K562 (cell line): ENCODE results near the gene RAD23B. TPM values are rescaled to one million over a fixed set of nuclear protein-coding genes. Genes with fewer than 3 reads are reported as not detected.

Source experiments
- ATAC-seq: fragments of 200-7000 bp; cut with Tn5 transposase; 3 replicates; pipeline ENCODE4 v1.9.1; 2020; ENCODE audit warnings: moderate library complexity
- BruUV-seq: library from RNA; stranded (reverse); fragments of 400-500 nt; replicated peaks from 2 replicates; lab custom pipeline; 2021; lab: Mats Ljungman, UMichigan
- CTCF ChIA-PET: fragments of 300-600 bp; formaldehyde crosslinking; extraction: SDS; loops from one replicate; lab custom pipeline; 2021; ENCODE audit warnings: low intra/inter-chr PET ratio; lab: Yijun Ruan, JAX
- POLR2A ChIA-PET: fragments of 300-600, 350-650 bp; sonication (Branson Sonifier 250); formaldehyde crosslinking; extraction: SDS; loops from one replicate; lab custom pipeline; 2021; ENCODE audit warnings: antibody characterized with exemption, inconsistent platforms; lab: Yijun Ruan, JAX
- DNase-seq, 4 experiments: peaks; one replicate each; pipeline versions ENCODE4 v3.0.0 to v3.0.0-alpha.2; 2011 to 2018; ENCODE audit warnings: low spot score in 3 of 4, mixed read lengths in 3 of 4; ENCODE audit errors: extremely low read depth in 1 of 4
- FAIRE-seq: peaks from 2 replicates; lab custom pipeline; 2011; peaks lifted over from hg19 to GRCh38; lab: Jason Lieb, UNC
- H2AFZ ChIP-seq: 2 replicates; pipeline ENCODE4 v1.6.0; 2011; ENCODE audit warnings: low read depth, low read length, control low read depth, inconsistent platforms
- H3K27ac ChIP-seq: fragments of 200-600 bp; 3 replicates; pipeline ENCODE4 v1.8.0; 2011; ENCODE audit warnings: low read depth, mild to moderate bottlenecking, control low read depth, inconsistent platforms, low read length, moderate library complexity, mixed read lengths; ENCODE audit errors: extremely low read depth
- H3K27me3 ChIP-seq, 2 experiments: fragments of 300-600 bp in 1 of 2; 2 replicates in 1 of 2; 3 replicates in 1 of 2; pipeline versions ENCODE4 v1.6.0 to v1.8.0; 2011; ENCODE audit warnings: inconsistent platforms in 2 of 2, low read length in 2 of 2, mild to moderate bottlenecking in 1 of 2, mixed read lengths in 1 of 2, moderate library complexity in 1 of 2; ENCODE audit not compliant: control insufficient read depth in 2 of 2, insufficient read depth in 2 of 2
- H3K36me3 ChIP-seq: fragments of 300-600 bp; 3 replicates; pipeline ENCODE4 v1.8.0; 2011; ENCODE audit warnings: mild to moderate bottlenecking, low read length, inconsistent platforms; ENCODE audit not compliant: control insufficient read depth, insufficient read depth
- H3K4me1 ChIP-seq, 2 experiments: fragments of 200-600 bp in 1 of 2; replicated peaks in 1 of 2; 2 replicates in 1 of 2; 3 replicates in 1 of 2; pipeline versions ENCODE4 v1.5.1 to v1.8.0; 2011; ENCODE audit warnings: inconsistent platforms in 2 of 2, low read length in 2 of 2, mild to moderate bottlenecking in 1 of 2, mixed read lengths in 1 of 2, moderate library complexity in 1 of 2; ENCODE audit not compliant: control insufficient read depth in 2 of 2, insufficient read depth in 2 of 2
- H3K4me2 ChIP-seq: 2 replicates; pipeline ENCODE4 v1.6.1; 2011; ENCODE audit warnings: low read length, control low read depth, inconsistent platforms, mixed read lengths; ENCODE audit not compliant: insufficient read depth
- H3K4me3 ChIP-seq: fragments of 200-600 bp; sonication (generic), shearing (Covaris generic); 2 replicates; pipeline ENCODE4 v1.5.1; 2016; ENCODE audit warnings: control low read depth, inconsistent platforms
- H3K79me2 ChIP-seq: fragments of 200-600 bp; 3 replicates; pipeline ENCODE4 v1.8.0; 2011; ENCODE audit warnings: low read length, inconsistent platforms; ENCODE audit not compliant: control insufficient read depth, insufficient read depth
- H3K9ac ChIP-seq, 2 experiments: 2 replicates each; pipeline versions ENCODE4 v1.6.0 to v1.6.1; 2011; ENCODE audit warnings: low read depth in 2 of 2, low read length in 2 of 2, control low read depth in 1 of 2, inconsistent platforms in 1 of 2, mild to moderate bottlenecking in 1 of 2, mixed read lengths in 1 of 2; ENCODE audit not compliant: insufficient read depth in 1 of 2
- H3K9me1 ChIP-seq: one replicate; pipeline ENCODE4 v1.6.0; 2011; ENCODE audit warnings: inconsistent platforms, mild to moderate bottlenecking, low read length, moderate library complexity; ENCODE audit not compliant: control insufficient read depth, insufficient read depth
- H3K9me3 ChIP-seq: replicated peaks from 2 replicates; pipeline ENCODE4 v1.5.1; 2011; ENCODE audit warnings: low read depth, low read length, inconsistent platforms; ENCODE audit not compliant: control insufficient read depth, insufficient read depth
- H4K20me1 ChIP-seq: replicated peaks from 2 replicates; pipeline ENCODE4 v1.6.1; 2011; ENCODE audit warnings: low read length, inconsistent platforms, mixed read lengths; ENCODE audit not compliant: control insufficient read depth, insufficient read depth
- BCOR ChIP-seq: fragments of 450-650 bp; IDR thresholded peaks from 2 replicates; pipeline ENCODE4 v1.6.1; 2016
- BHLHE40 ChIP-seq: IDR thresholded peaks from 2 replicates; pipeline ENCODE4 v1.6.1; 2011; ENCODE audit warnings: low read length, improper control_type of control experiment
- CCAR2 ChIP-seq: fragments of 200-400 bp; formaldehyde crosslinking; IDR thresholded peaks from 2 replicates; pipeline ENCODE4 v1.6.1; 2017; ENCODE audit warnings: mild to moderate bottlenecking, low read depth, low read length
- DNMT1 ChIP-seq: fragments of 450-650 bp; IDR thresholded peaks from 2 replicates; pipeline ENCODE4 v1.6.1; 2016; ENCODE audit warnings: antibody characterized with exemption, mild to moderate bottlenecking
- ETV6 ChIP-seq, 3 experiments: fragments of 150-350 bp in 1 of 3; sonication (generic) in 1 of 3; formaldehyde crosslinking in 1 of 3; IDR thresholded peaks; 2 replicates each; pipeline versions ENCODE4 v1.6.1 to v1.8.0; 2014 to 2022; ENCODE audit warnings: borderline replicate concordance in 2 of 3, low read depth in 2 of 3, antibody characterized with exemption in 1 of 3, low read length in 1 of 3, mild to moderate bottlenecking in 1 of 3, missing genetic modification reagents in 1 of 3
- FIP1L1 ChIP-seq: fragments of 200-400 bp; formaldehyde crosslinking; IDR thresholded peaks from 2 replicates; pipeline ENCODE4 v1.6.1; 2018; ENCODE audit warnings: mild to moderate bottlenecking, low read depth, low read length; ENCODE audit not compliant: poor library complexity, severe bottlenecking
- GTF2A2 ChIP-seq: IDR thresholded peaks from 2 replicates; pipeline ENCODE4 v1.6.1; 2016; ENCODE audit warnings: mild to moderate bottlenecking, missing genetic modification characterization, missing compliant biosample characterization
- HNRNPK ChIP-seq: fragments of 200-400 bp; formaldehyde crosslinking; IDR thresholded peaks from one replicate; pipeline ENCODE4 v1.6.1; 2018; ENCODE audit warnings: mild to moderate bottlenecking, low read depth, low read length; ENCODE audit not compliant: poor library complexity, severe bottlenecking
- MCM5 ChIP-seq: fragments of 450-650 bp; IDR thresholded peaks from 2 replicates; pipeline ENCODE4 v1.6.1; 2016; ENCODE audit warnings: low read depth
- PHF21A ChIP-seq: fragments of 450-650 bp; IDR thresholded peaks from 2 replicates; pipeline ENCODE4 v1.6.1; 2017; ENCODE audit warnings: low read depth, borderline replicate concordance
- POLR2A ChIP-seq: fragments of 450-650 bp; conservative IDR thresholded peaks from 2 replicates; pipeline ENCODE4 v1.6.1; 2016
- RB1 ChIP-seq: fragments of 450-650 bp; IDR thresholded peaks from 2 replicates; pipeline ENCODE4 v1.6.1; 2017; ENCODE audit warnings: low read depth, mild to moderate bottlenecking
- U2AF2 ChIP-seq: fragments of 200-400 bp; formaldehyde crosslinking; optimal IDR thresholded peaks from 2 replicates; pipeline ENCODE3; 2017; ENCODE audit warnings: low read depth, mild to moderate bottlenecking, low read length
- ZBED1 ChIP-seq: IDR thresholded peaks from 2 replicates; pipeline ENCODE4 v1.6.1; 2014
- ZNF644 ChIP-seq: fragments of 200-800 bp; sonication (Bioruptor generic); IDR thresholded peaks from 2 replicates; pipeline ENCODE4 v1.6.1; 2016; ENCODE audit warnings: low read depth, missing genetic modification characterization, missing compliant biosample characterization
- WGBS: fragments of 100-300 bp; shearing (Covaris generic); methylation state at CpG from one replicate; pipeline ENCODE4 v1.1.6; 2016; ENCODE audit warnings: low coverage, mixed read lengths; ENCODE audit not compliant: insufficient coverage; ENCODE audit errors: missing lambda C conversion rate; 5-methylcytosine and 5-hydroxymethylcytosine counted together
- in situ Hi-C: fragments of 300-500 bp; cut with MboI; formaldehyde crosslinking; loops from 4 replicates; pipeline ENCODE4 v1.15.0; 2018; ENCODE audit warnings: inconsistent platforms, mixed read lengths
- intact Hi-C: fragments of 100-400 bp; cut with micrococcal nuclease; formaldehyde crosslinking; loops from 2 replicates; pipeline ENCODE4 v1.14.2; 2022
- polyA plus RNA-seq, 8 experiments: library from polyadenylated mRNA; depleted of rRNA in 4 of 8; stranded (reverse) in 5 of 8; unstranded in 3 of 8; fragments of >200 nt; fragmentation: Nextera tagmentation in 2 of 8; fragmentation: Illumina TruSeq in 1 of 8; extraction: Ambion mirVana in 2 of 8; extraction: Trizol in 1 of 8; gene quantifications; 2 replicates each; pipeline versions ENCODE4 v1.2.1 to v1.2.3, GENCODE V29; 2011 to 2014; ENCODE audit warnings: inconsistent platforms in 1 of 8, missing spikeins in 1 of 8
- total RNA-seq, 7 experiments: library from RNA; depleted of rRNA in 6 of 7; stranded (reverse); fragments of >200 nt in 6 of 7; fragmentation: Illumina TruSeq in 2 of 7; extraction: Trizol in 2 of 7; gene quantifications; 2 replicates each; pipeline versions ENCODE4 v1.2.1 to v1.2.3, GENCODE V29; 2011 to 2021; ENCODE audit warnings: low replicate concordance in 1 of 7
- TF ChIP-seq, protein P1 (sequence below): fragments of 250-450 bp; sonication (Bioruptor Pico); IDR thresholded peaks from 2 replicates; pipeline ENCODE4 v1.8.0; 2022; ENCODE audit warnings: inconsistent platforms, mild to moderate bottlenecking, moderate library complexity, borderline replicate concordance
- TF ChIP-seq, protein P2 (sequence below): fragments of 200-400 bp; formaldehyde crosslinking; IDR thresholded peaks from 2 replicates; pipeline ENCODE4 v1.6.1; 2017; ENCODE audit warnings: mild to moderate bottlenecking, low read depth, low read length, moderate library complexity
- TF ChIP-seq, protein P3 (sequence below): fragments of 450-650 bp; IDR thresholded peaks from 2 replicates; pipeline ENCODE4 v1.6.1; 2017; ENCODE audit warnings: mild to moderate bottlenecking, moderate library complexity

RAD23B gene
- total and polyA plus RNA-seq, 9 of the 15 experiments (the other 6 are each of a cell fraction or from before 2014, with no cell fraction given), result 14.5 to 184 (median 114) TPM

DNA sequence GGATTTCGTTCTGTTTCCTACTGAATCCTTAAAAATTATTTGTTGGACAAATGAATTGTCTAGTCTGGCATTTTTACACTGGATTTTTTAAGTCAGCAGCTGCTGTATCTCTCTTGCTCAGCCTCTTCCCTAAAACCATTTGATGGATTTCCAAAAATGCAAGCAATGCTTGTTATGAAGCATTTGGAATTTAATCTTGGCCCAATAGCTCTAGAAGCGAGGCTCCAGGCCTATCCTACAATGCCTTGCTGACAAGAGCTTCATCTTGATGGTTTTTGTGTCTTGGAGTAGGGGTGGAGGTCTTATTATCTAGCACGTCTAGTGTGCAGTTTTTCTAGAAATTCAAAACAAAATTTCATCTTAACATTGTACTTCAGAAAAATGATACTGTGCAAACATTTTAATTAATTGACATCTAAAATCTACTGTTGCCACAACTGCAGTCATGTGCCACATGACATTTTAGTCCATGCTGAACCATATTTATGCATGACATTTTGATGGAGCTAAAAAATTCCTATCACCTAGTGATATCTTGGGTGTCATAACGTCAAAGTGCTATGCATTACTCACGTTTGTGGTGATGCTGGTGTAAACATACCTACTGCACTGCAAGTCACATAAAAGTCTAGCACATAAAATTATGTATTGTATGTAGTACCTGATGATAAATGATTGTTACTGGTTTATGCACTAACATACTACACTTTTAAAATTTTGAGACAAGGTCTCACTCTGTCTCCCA lies 5.9 kb upstream of the RAD23B start:
- no peak overlapping the region for H3K4me3 ChIP-seq
- CTCF ChIA-PET, result no interaction called here
- peaks cover 5 to 17% of the 10 kb centered on the region in 2 experiments; a peak in 4 of 5 replicates for H3K4me1 ChIP-seq
- no peak for ATAC-seq
- WGBS, result 9% methylated on average over 5 of the region's 5 CpGs
- POLR2A ChIA-PET, result interaction anchor here (0.6 kb wide), 1 partner anchor 260 kb away, joined by 4 read pairs; no protein-coding TSS in a partner anchor
- H4K20me1 ChIP-seq, result no peaks in the 10 kb centered on the region
- no peak overlapping the region for H2AFZ ChIP-seq
- H3K9me3 ChIP-seq, result no peaks in the 10 kb centered on the region
- TF ChIP-seq RB1, result no peak
- TF ChIP-seq BHLHE40, result no peak
- no peak for TF ChIP-seq POLR2A
- no peak for TF ChIP-seq MCM5
- TF ChIP-seq BCOR, result no peak
- TF ChIP-seq HNRNPK, result no peak
- TF ChIP-seq FIP1L1, result no peak
- no peak for TF ChIP-seq CCAR2
- no peak for TF ChIP-seq ZNF644 (tag)
- TF ChIP-seq DNMT1, result no peak
- no peak for TF ChIP-seq GTF2A2
- TF ChIP-seq, protein P1, sequence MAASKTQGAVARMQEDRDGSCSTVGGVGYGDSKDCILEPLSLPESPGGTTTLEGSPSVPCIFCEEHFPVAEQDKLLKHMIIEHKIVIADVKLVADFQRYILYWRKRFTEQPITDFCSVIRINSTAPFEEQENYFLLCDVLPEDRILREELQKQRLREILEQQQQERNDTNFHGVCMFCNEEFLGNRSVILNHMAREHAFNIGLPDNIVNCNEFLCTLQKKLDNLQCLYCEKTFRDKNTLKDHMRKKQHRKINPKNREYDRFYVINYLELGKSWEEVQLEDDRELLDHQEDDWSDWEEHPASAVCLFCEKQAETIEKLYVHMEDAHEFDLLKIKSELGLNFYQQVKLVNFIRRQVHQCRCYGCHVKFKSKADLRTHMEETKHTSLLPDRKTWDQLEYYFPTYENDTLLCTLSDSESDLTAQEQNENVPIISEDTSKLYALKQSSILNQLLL (CRISPR knock-in tag), result no peak
- no peak for TF ChIP-seq ETV6 (IDR thresholded peaks at IDR 0.05; ENCODE audit: borderline replicate concordance in 1 of 2, low read depth in 2 of 2, low read length in 1 of 2)
- no peak for TF ChIP-seq ETV6 (CRISPR knock-in tag; IDR thresholded peaks at IDR 0.05; ENCODE audit: borderline replicate concordance)
- no peak for TF ChIP-seq ZBED1
- no peak for TF ChIP-seq U2AF2
- no peak for TF ChIP-seq PHF21A
- TF ChIP-seq, protein P2, sequence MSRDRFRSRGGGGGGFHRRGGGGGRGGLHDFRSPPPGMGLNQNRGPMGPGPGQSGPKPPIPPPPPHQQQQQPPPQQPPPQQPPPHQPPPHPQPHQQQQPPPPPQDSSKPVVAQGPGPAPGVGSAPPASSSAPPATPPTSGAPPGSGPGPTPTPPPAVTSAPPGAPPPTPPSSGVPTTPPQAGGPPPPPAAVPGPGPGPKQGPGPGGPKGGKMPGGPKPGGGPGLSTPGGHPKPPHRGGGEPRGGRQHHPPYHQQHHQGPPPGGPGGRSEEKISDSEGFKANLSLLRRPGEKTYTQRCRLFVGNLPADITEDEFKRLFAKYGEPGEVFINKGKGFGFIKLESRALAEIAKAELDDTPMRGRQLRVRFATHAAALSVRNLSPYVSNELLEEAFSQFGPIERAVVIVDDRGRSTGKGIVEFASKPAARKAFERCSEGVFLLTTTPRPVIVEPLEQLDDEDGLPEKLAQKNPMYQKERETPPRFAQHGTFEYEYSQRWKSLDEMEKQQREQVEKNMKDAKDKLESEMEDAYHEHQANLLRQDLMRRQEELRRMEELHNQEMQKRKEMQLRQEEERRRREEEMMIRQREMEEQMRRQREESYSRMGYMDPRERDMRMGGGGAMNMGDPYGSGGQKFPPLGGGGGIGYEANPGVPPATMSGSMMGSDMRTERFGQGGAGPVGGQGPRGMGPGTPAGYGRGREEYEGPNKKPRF, result no peak
- TF ChIP-seq, protein P3, sequence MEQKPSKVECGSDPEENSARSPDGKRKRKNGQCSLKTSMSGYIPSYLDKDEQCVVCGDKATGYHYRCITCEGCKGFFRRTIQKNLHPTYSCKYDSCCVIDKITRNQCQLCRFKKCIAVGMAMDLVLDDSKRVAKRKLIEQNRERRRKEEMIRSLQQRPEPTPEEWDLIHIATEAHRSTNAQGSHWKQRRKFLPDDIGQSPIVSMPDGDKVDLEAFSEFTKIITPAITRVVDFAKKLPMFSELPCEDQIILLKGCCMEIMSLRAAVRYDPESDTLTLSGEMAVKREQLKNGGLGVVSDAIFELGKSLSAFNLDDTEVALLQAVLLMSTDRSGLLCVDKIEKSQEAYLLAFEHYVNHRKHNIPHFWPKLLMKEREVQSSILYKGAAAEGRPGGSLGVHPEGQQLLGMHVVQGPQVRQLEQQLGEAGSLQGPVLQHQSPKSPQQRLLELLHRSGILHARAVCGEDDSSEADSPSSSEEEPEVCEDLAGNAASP, result no peak
- H3K36me3 ChIP-seq, result no peaks in the 10 kb centered on the region
- DNase-seq, result no peak
- H3K9ac ChIP-seq, result no peak overlapping the region
- in situ Hi-C loops, result no loop called here
- no peak for FAIRE-seq
- BruUV-seq, result no TSS peak
- no peaks in the 10 kb centered on the region; the same call in 2 of the 3 replicates for H3K79me2 ChIP-seq
- no peak overlapping the region for H3K4me2 ChIP-seq
- H3K27me3 ChIP-seq, result peaks cover 0 to 11% of the 10 kb centered on the region in 2 experiments; a peak in 4 of 5 replicates
- H3K9me1 ChIP-seq, result no peaks in the 10 kb centered on the region
- H3K27ac ChIP-seq, result no peak overlapping the region
- intact Hi-C loops, result no loop called here
